H1 (cell line): ENCODE results near the gene UMAD1. TPM values are rescaled to one million over a fixed set of nuclear protein-coding genes. Genes with fewer than 3 reads are reported as not detected.

Source experiments
- CTCF ChIA-PET: fragments of 300-600 bp; sonication (Branson Sonifier 250); formaldehyde crosslinking; loops from one replicate; lab custom pipeline; 2021; ENCODE audit not compliant: partially characterized antibody; lab: Charles Lee
- POLR2A ChIA-PET: fragments of 300-600 bp; sonication (Branson Sonifier 250); formaldehyde crosslinking; loops from one replicate; lab custom pipeline; 2021; ENCODE audit warnings: inconsistent platforms; ENCODE audit not compliant: partially characterized antibody; lab: Charles Lee
- DNase-seq, 2 experiments: peaks; one replicate each; pipeline versions ENCODE4 v3.0.0 to v3.0.0-alpha.2; 2010 to 2022; ENCODE audit warnings: low spot score in 2 of 2, low read depth in 1 of 2, mixed read lengths in 1 of 2
- FAIRE-seq: peaks from 2 replicates; lab custom pipeline; 2011; peaks lifted over from hg19 to GRCh38; lab: Jason Lieb, UNC
- H2AFZ ChIP-seq: 2 replicates; pipeline ENCODE4 v1.8.1; 2012; ENCODE audit warnings: low read length, inconsistent platforms
- H2AK5ac ChIP-seq: 2 replicates; pipeline ENCODE4 v1.6.1; 2013; ENCODE audit warnings: low read depth, low read length
- H2BK120ac ChIP-seq: replicated peaks from 2 replicates; pipeline ENCODE3; 2013; ENCODE audit warnings: low read depth, low read length, inconsistent platforms
- H2BK12ac ChIP-seq: 2 replicates; pipeline ENCODE4 v1.6.1; 2013; ENCODE audit warnings: low read depth, low read length
- H2BK15ac ChIP-seq: 2 replicates; pipeline ENCODE4 v1.6.1; 2013; ENCODE audit warnings: low read length
- H2BK20ac ChIP-seq: 2 replicates; pipeline ENCODE4 v1.6.1; 2013; ENCODE audit warnings: low read length
- H2BK5ac ChIP-seq: 2 replicates; pipeline ENCODE4 v1.6.1; 2013; ENCODE audit warnings: low read depth, low read length
- H3K14ac ChIP-seq: 2 replicates; pipeline ENCODE4 v1.6.1; 2013; ENCODE audit warnings: inconsistent platforms; ENCODE audit not compliant: insufficient read length
- H3K18ac ChIP-seq: 2 replicates; pipeline ENCODE4 v1.6.1; 2013; ENCODE audit warnings: low read length; ENCODE audit errors: extremely low read depth
- H3K23ac ChIP-seq: 2 replicates; pipeline ENCODE4 v1.6.1; 2013; ENCODE audit warnings: inconsistent platforms; ENCODE audit not compliant: insufficient read length
- H3K23me2 ChIP-seq: 2 replicates; pipeline ENCODE4 v1.6.1; 2013; ENCODE audit warnings: low read depth, low read length
- H3K27ac ChIP-seq: 2 replicates; pipeline ENCODE4 v1.6.1; 2011; ENCODE audit warnings: low read depth, low read length, inconsistent platforms
- H3K27me3 ChIP-seq, 4 experiments: replicated peaks in 1 of 4; 1 replicate in 1 of 4; 2 replicates in 3 of 4; pipeline versions ENCODE4 v1.6.1 to v1.8.1; 2011 to 2013; ENCODE audit warnings: low read length in 3 of 4, mild to moderate bottlenecking in 3 of 4, inconsistent platforms in 2 of 4, mixed read lengths in 2 of 4, moderate library complexity in 1 of 4; ENCODE audit not compliant: control insufficient read depth in 3 of 4, insufficient read depth in 3 of 4; ENCODE audit errors: extremely low read depth in 1 of 4
- H3K36me3 ChIP-seq, 4 experiments: 2 replicates each; pipeline versions ENCODE4 v1.6.1 to v1.8.1; 2011 to 2013; ENCODE audit warnings: mild to moderate bottlenecking in 4 of 4, low read length in 3 of 4, moderate library complexity in 2 of 4, control low read depth in 1 of 4, inconsistent platforms in 1 of 4; ENCODE audit not compliant: insufficient read depth in 4 of 4, control insufficient read depth in 2 of 4
- H3K4ac ChIP-seq: replicated peaks from 2 replicates; pipeline ENCODE3; 2013; ENCODE audit warnings: low read length, low read depth, mixed read lengths, inconsistent platforms; ENCODE audit not compliant: insufficient read length
- H3K4me1 ChIP-seq, 4 experiments: replicated peaks in 1 of 4; 1 replicate in 1 of 4; 2 replicates in 3 of 4; pipeline versions ENCODE4 v1.6.1 to v1.8.1; 2011 to 2013; ENCODE audit warnings: low read length in 3 of 4, inconsistent platforms in 2 of 4, mixed read lengths in 1 of 4; ENCODE audit not compliant: insufficient read depth in 4 of 4, control insufficient read depth in 3 of 4
- H3K4me2 ChIP-seq, 2 experiments: 2 replicates each; pipeline versions ENCODE4 v1.6.1 to v1.8.1; 2011 to 2013; ENCODE audit warnings: low read depth in 2 of 2, low read length in 2 of 2, control low read depth in 1 of 2, inconsistent platforms in 1 of 2, mild to moderate bottlenecking in 1 of 2; ENCODE audit not compliant: insufficient read depth in 1 of 2
- H3K4me3 ChIP-seq, 4 experiments: fragments of 200-600, 300-600 bp in 1 of 4; sonication (generic), shearing (Covaris generic), sonication (Bioruptor Twin) in 1 of 4; 2 replicates each; pipeline versions ENCODE4 v1.5.1 to v1.8.1; 2011 to 2016; ENCODE audit warnings: low read length in 4 of 4, low read depth in 3 of 4, control low read depth in 2 of 4, inconsistent platforms in 2 of 4, mild to moderate bottlenecking in 2 of 4, mixed read lengths in 1 of 4, moderate library complexity in 1 of 4; ENCODE audit not compliant: insufficient read depth in 2 of 4; ENCODE audit errors: extremely low read depth in 1 of 4
- H3K56ac ChIP-seq: replicated peaks from 2 replicates; pipeline ENCODE3; 2013; ENCODE audit warnings: low read depth, mild to moderate bottlenecking, mixed read lengths, low read length, inconsistent platforms; ENCODE audit not compliant: insufficient read length
- H3K79me1 ChIP-seq: 2 replicates; pipeline ENCODE4 v1.6.1; 2013; ENCODE audit warnings: low read depth, low read length, control low read depth
- H3K79me2 ChIP-seq, 2 experiments: 2 replicates each; pipeline versions ENCODE4 v1.6.1 to v1.8.1; 2012 to 2013; ENCODE audit warnings: low read length in 2 of 2, mild to moderate bottlenecking in 2 of 2, inconsistent platforms in 1 of 2; ENCODE audit not compliant: insufficient read depth in 2 of 2, control insufficient read depth in 1 of 2
- H3K9ac ChIP-seq, 4 experiments: replicated peaks in 1 of 4; 1 replicate in 1 of 4; 2 replicates in 3 of 4; pipeline versions ENCODE4 v1.6.1 to v1.8.1; 2011 to 2013; ENCODE audit warnings: low read depth in 3 of 4, low read length in 3 of 4, control low read depth in 2 of 4, mild to moderate bottlenecking in 2 of 4, moderate library complexity in 2 of 4, inconsistent platforms in 1 of 4; ENCODE audit errors: extremely low read depth in 1 of 4
- H3K9me3 ChIP-seq, 2 experiments: 2 replicates each; pipeline versions ENCODE4 v1.6.1 to v1.8.1; 2012 to 2013; ENCODE audit warnings: mild to moderate bottlenecking in 2 of 2, moderate library complexity in 2 of 2, control low read depth in 1 of 2, inconsistent platforms in 1 of 2, low read depth in 1 of 2, low read length in 1 of 2, mixed read lengths in 1 of 2; ENCODE audit not compliant: insufficient read depth in 2 of 2
- H4K20me1 ChIP-seq, 2 experiments: replicated peaks in 1 of 2; 2 replicates each; pipeline versions ENCODE3 to v1.8.1; 2011 to 2013; ENCODE audit warnings: inconsistent platforms in 2 of 2, low read length in 2 of 2, mild to moderate bottlenecking in 1 of 2; ENCODE audit not compliant: insufficient read depth in 2 of 2, control insufficient read depth in 1 of 2
- H4K5ac ChIP-seq: 2 replicates; pipeline ENCODE4 v1.6.1; 2013; ENCODE audit warnings: low read length, low read depth, mixed read lengths, inconsistent platforms; ENCODE audit not compliant: insufficient read length
- H4K8ac ChIP-seq: 2 replicates; pipeline ENCODE4 v1.8.0; 2013; ENCODE audit warnings: mild to moderate bottlenecking, moderate library complexity, low read length, inconsistent platforms; ENCODE audit not compliant: insufficient read depth; ENCODE audit errors: extremely low read depth
- H4K91ac ChIP-seq: replicated peaks from 2 replicates; pipeline ENCODE3; 2013; ENCODE audit warnings: low read length, mixed read lengths, inconsistent platforms; ENCODE audit not compliant: insufficient read length
- ASH2L ChIP-seq: fragments of 200-600, 300-600 bp; sonication (generic); IDR thresholded peaks from one replicate; pipeline ENCODE4 v1.7.1; 2017; ENCODE audit warnings: low read length
- ATF2 ChIP-seq: IDR thresholded peaks from 2 replicates; pipeline ENCODE4 v1.6.1; 2012; ENCODE audit warnings: low read length, inconsistent platforms
- BCL11A ChIP-seq, 2 experiments: IDR thresholded peaks; one replicate each; pipeline ENCODE4 v1.6.1; 2011; ENCODE audit warnings: low read depth in 2 of 2, low read length in 2 of 2, mild to moderate bottlenecking in 2 of 2
- EGR1 ChIP-seq: IDR thresholded peaks from 2 replicates; pipeline ENCODE4 v1.6.1; 2011; ENCODE audit warnings: low read depth, low read length, borderline replicate concordance
- EZH2 ChIP-seq: fragments of 200-600 bp; sonication (generic); IDR thresholded peaks from 2 replicates; pipeline ENCODE4 v1.7.1; 2012; ENCODE audit warnings: low read depth, mild to moderate bottlenecking, moderate library complexity, low read length, inconsistent platforms; ENCODE audit not compliant: severe bottlenecking
- HDAC6 ChIP-seq: IDR thresholded peaks from one replicate; pipeline ENCODE4 v1.7.1; 2012; ENCODE audit warnings: low read depth, mild to moderate bottlenecking, inconsistent platforms, low read length, moderate library complexity
- NANOG ChIP-seq: IDR thresholded peaks from 2 replicates; pipeline ENCODE4 v1.6.1; 2011; ENCODE audit warnings: low read length, low read depth, mild to moderate bottlenecking, inconsistent platforms; ENCODE audit not compliant: insufficient read depth, poor library complexity, severe bottlenecking
- RFX5 ChIP-seq: IDR thresholded peaks from 2 replicates; pipeline ENCODE4 v1.6.1; 2011; ENCODE audit warnings: low read depth, low read length, improper control_type of control experiment, borderline replicate concordance
- RXRA ChIP-seq: IDR thresholded peaks from 2 replicates; pipeline ENCODE4 v1.6.1; 2011; ENCODE audit warnings: low read depth, mild to moderate bottlenecking, low read length, moderate library complexity; ENCODE audit not compliant: insufficient read depth
- SAP30 ChIP-seq: fragments of 300-600 bp; sonication (generic); IDR thresholded peaks from 2 replicates; pipeline ENCODE4 v1.7.1; 2012; ENCODE audit warnings: low read length, moderate library complexity, mild to moderate bottlenecking, inconsistent platforms; ENCODE audit not compliant: insufficient read depth, insufficient replicate concordance
- SIN3A ChIP-seq, 2 experiments: IDR thresholded peaks in 1 of 2; conservative IDR thresholded peaks in 1 of 2; 2 replicates each; pipeline ENCODE4 v1.6.1; 2011 to 2012; ENCODE audit warnings: low read length in 2 of 2, improper control_type of control experiment in 1 of 2, low read depth in 1 of 2, mild to moderate bottlenecking in 1 of 2
- TAF7 ChIP-seq: optimal IDR thresholded peaks from 2 replicates; pipeline ENCODE3; 2011; ENCODE audit warnings: low read depth, mild to moderate bottlenecking, inconsistent platforms, low read length, moderate library complexity, borderline replicate concordance
- YY1 ChIP-seq: IDR thresholded peaks from 2 replicates; pipeline ENCODE4 v1.6.1; 2011; ENCODE audit warnings: low read depth, mild to moderate bottlenecking, low read length
- polyA plus RNA-seq, 7 experiments: library from polyadenylated mRNA; depleted of rRNA in 3 of 7; stranded (reverse) in 5 of 7; unstranded in 2 of 7; fragments of >200 nt in 5 of 7; fragments of 200-250 nt in 2 of 7; gene quantifications; 1 replicate in 5 of 7; 2 replicates in 1 of 7; 4 replicates in 1 of 7; pipeline versions ENCODE4 v1.2.1 to v1.2.3, GENCODE V29; 2011 to 2013; ENCODE audit warnings: missing spikeins in 2 of 7, mixed read lengths in 2 of 7
- total RNA-seq: library from RNA; stranded (reverse); fragmentation: NEBNext Ultra II Directional; extraction: Animal tissue kit (Norgen Biotek cat#: 25700); gene quantifications from 2 replicates; pipeline ENCODE4 v1.2.1, GENCODE V29; 2021

The UMAD1 gene
- total and polyA plus RNA-seq, 2 of the 8 experiments (the other 6 are each of a cell fraction or from before 2014, with no cell fraction given): 10.4 to 12.3 TPM

GRCh38 chr7:7765422-7765821 is 124.9 kb downstream of the UMAD1 start:
- H3K4me1 ChIP-seq: no peaks in the 10 kb centered on the region
- no peaks in the 10 kb centered on the region; the same call in 1 of the 2 replicates for H3K23me2 ChIP-seq
- no peak overlapping the region for H2BK20ac ChIP-seq
- H3K4me3 ChIP-seq: no peak overlapping the region
- H3K4ac ChIP-seq: no peak overlapping the region
- no peaks in the 10 kb centered on the region for H4K20me1 ChIP-seq
- H3K9me3 ChIP-seq: no peaks in the 10 kb centered on the region
- no peaks in the 10 kb centered on the region for H3K36me3 ChIP-seq
- H2BK15ac ChIP-seq: no peak overlapping the region
- no peak overlapping the region for H4K5ac ChIP-seq
- FAIRE-seq (no peak), DNase-seq (no peak)
- peaks cover 0 to 1% (median 0%) of the 10 kb centered on the region in 4 experiments; a peak in 1 of 7 replicates for H3K27me3 ChIP-seq
- no peak overlapping the region for H3K23ac ChIP-seq
- no peak overlapping the region for H4K8ac ChIP-seq
- no peak overlapping the region for H2BK12ac ChIP-seq
- H4K91ac ChIP-seq: no peak overlapping the region
- ChIA-PET CTCF (interaction anchor here (0.6 to 1.4 kb wide), 5 partner anchors 11 to 179 kb away, joined by 3 to 5 read pairs (median 3); no protein-coding TSS in a partner anchor), POLR2A (no interaction called here)
- H2BK5ac ChIP-seq: no peak overlapping the region
- no peak overlapping the region for H3K9ac ChIP-seq
- H3K4me2 ChIP-seq: no peak overlapping the region
- no peak overlapping the region for H2BK120ac ChIP-seq
- no peaks in the 10 kb centered on the region for H3K79me1 ChIP-seq
- no peak overlapping the region for H3K27ac ChIP-seq
- H2AK5ac ChIP-seq: no peak overlapping the region
- H3K18ac ChIP-seq: no peak overlapping the region
- no peak overlapping the region for H3K56ac ChIP-seq
- no peaks in the 10 kb centered on the region for H3K79me2 ChIP-seq
- no peak overlapping the region for H2AFZ ChIP-seq
- H3K14ac ChIP-seq: no peak overlapping the region
- TF ChIP-seq BCL11A (IDR thresholded peaks at IDR 0.05; ENCODE audit: low read depth in 2 of 2, low read length in 2 of 2): no peak
- TF ChIP-seq YY1: no peak
- no peak for TF ChIP-seq HDAC6
- no peak for TF ChIP-seq ATF2
- TF ChIP-seq ASH2L: no peak
- no peak for TF ChIP-seq SAP30
- TF ChIP-seq TAF7: no peak
- no peak for TF ChIP-seq SIN3A (conservative IDR thresholded peaks at IDR 0.05 in 1 of 2, IDR thresholded peaks at IDR 0.05 in 1 of 2; ENCODE audit: low read depth in 1 of 2, low read length in 2 of 2)
- TF ChIP-seq EGR1: no peak
- no peak for TF ChIP-seq RFX5
- no peak for TF ChIP-seq EZH2
- TF ChIP-seq NANOG: no peak
- TF ChIP-seq RXRA: no peak
